Right lobe of liver (tissue), 6 donors: ENCODE data around the gene DHFR. TPM values are rescaled to one million over a fixed set of nuclear protein-coding genes. Genes with fewer than 3 reads are reported as not detected.

Source experiments
- ATAC-seq, 4 donors: fragments of 200-7000 bp; cut with Tn5 transposase; one replicate each; pipeline ENCODE4 v1.9.1; 2020; ENCODE audit warnings: mild to moderate bottlenecking in 4 of 4, moderate library complexity in 4 of 4
- DNase-seq, 3 donors: peaks; one replicate each; pipeline ENCODE4 v3.0.0-alpha.2; 2020
- H3K27ac ChIP-seq, 3 donors: fragments of 200-600 bp; one replicate each; pipeline ENCODE4 v1.8.0; 2022
- H3K27me3 ChIP-seq, 2 donors: fragments of 200-600 bp; one replicate each; pipeline ENCODE4 v1.8.0; 2022
- H3K36me3 ChIP-seq, 4 donors: fragments of 200-600 bp; sonication (generic) in 1 of 4; one replicate each; pipeline versions ENCODE4 v1.5.1 to v1.8.0; 2017 to 2022; ENCODE audit warnings: control low read depth in 1 of 4
- H3K4me1 ChIP-seq, 4 donors: fragments of 200-600 bp; sonication (generic) in 1 of 4; one replicate each; pipeline versions ENCODE4 v1.5.1 to v1.8.0; 2017 to 2022; ENCODE audit warnings: control low read depth in 1 of 4
- H3K4me3 ChIP-seq, 3 donors: fragments of 200-600 bp; one replicate each; pipeline ENCODE4 v1.8.0; 2022
- H3K9me3 ChIP-seq, 4 donors: fragments of 200-600 bp; sonication (generic) in 1 of 4; one replicate each; pipeline versions ENCODE4 v1.5.1 to v1.8.0; 2017 to 2022; ENCODE audit warnings: control low read depth in 1 of 4
- CTCF ChIP-seq, 4 donors: fragments of 200-600 bp in 3 of 4; fragments of 450-650 bp in 1 of 4; IDR thresholded peaks; one replicate each; pipeline versions ENCODE4 v1.5.1 to v1.8.0; 2016 to 2022; ENCODE audit warnings: antibody characterized with exemption in 4 of 4, mild to moderate bottlenecking in 2 of 4
- POLR2A ChIP-seq: fragments of 450-650 bp; IDR thresholded peaks from one replicate; pipeline ENCODE4 v1.6.1; 2017; ENCODE audit warnings: antibody characterized with exemption, mild to moderate bottlenecking
- WGBS: methylation state at CpG from one replicate; pipeline ENCODE4 v1.1.6; 2018; ENCODE audit warnings: low coverage, low lambda C conversion rate; ENCODE audit not compliant: insufficient coverage; ENCODE audit errors: missing lambda C conversion rate; 5-methylcytosine and 5-hydroxymethylcytosine counted together
- intact Hi-C, 2 donors: fragments of 100-400 bp; cut with DNase I; formaldehyde crosslinking; loops; one replicate each; pipeline versions ENCODE4 v1.11.2 to v1.14.1; 2022
- total RNA-seq, 6 experiments: library from RNA; depleted of rRNA in 2 of 6; stranded (reverse); fragments of >200 nt in 2 of 6; fragmentation: NEBNext Ultra II Directional in 3 of 6; extraction: Animal tissue kit (Norgen Biotek cat#: 25700) in 3 of 6; gene quantifications; one replicate each; pipeline versions ENCODE4 v1.1.0 to v1.2.4, GENCODE V29; 2016 to 2023
- donor health status: DM: no; HTN: yes; CAD: no.
- donor health status: DM: no; HTN: no; CAD: no.
- donor health status: DM: no; HTN: no; CAD: no.
- donor health status: DM: no; HTN: yes; CAD: no.
- donor health status: DM: no; HTN: yes; CAD: no.

DHFR gene
- total RNA-seq, 6 experiments from 2014 or later = 15.3 to 29.2 (median 22.2) TPM

GRCh38 chr5:80672140-80672736, 17.5 kb upstream of the DHFR start:
- 7% methylated on average over 7 of the region's 7 CpGs for WGBS
- peaks cover 0 to 33% (median 7%) of the 10 kb centered on the region in 4 donors for H3K36me3 ChIP-seq

DNA sequence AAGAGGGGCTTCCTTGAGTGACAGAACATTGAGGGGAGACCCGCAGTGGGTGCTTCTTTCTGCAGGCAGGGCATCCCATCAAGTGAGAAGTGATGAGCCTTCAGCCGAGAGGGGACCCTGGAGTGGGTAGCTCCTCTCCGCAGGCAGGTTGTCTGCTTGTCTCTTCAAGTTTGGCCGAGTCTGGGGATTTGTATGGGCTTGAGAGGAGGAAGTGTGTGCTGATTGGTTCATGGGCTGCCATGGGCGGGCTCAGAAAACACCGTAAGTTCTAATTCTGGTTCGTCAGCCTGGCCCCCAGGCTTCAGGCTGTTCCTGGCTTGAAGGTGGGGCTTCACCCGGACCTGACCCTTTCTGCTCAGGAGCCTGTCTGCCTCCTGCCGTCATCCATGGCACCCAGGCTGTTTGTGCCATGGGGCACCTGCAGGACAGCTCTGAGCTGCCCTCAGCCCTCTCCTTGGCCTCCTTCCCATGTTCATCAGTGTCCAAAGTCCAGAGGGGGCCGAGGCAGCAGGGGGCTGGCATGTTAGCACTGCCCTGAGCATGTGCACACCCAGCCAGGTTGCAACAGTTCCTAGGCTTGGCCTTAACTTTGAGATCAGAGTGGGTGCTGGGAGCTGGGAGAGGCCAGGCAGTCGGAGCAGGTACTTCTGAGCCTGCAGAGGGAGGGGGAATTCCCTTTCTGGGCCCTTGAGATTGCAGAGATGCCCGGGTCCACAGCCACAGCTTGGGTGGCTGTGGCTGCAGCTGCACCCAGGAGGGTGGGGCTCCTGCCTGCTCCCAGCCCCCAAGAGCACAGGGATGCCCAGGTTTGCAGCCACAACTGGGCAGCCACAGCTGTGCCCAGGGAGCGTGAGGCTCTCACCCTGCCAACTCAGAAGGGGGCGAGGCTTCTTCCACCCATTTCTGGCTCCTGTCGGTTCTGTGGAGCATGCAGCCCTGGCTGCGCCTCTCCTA, 13.5 kb upstream of the DHFR start:
- intact Hi-C loops = no loop called here
- Histone ChIP-seq H3K4me3 (peak overlapping the region in 2 of 3 donors; percentile 21 to 23), H3K27me3 (no peaks in the 10 kb centered on the region), H3K27ac (peak overlapping the region; percentile 24 to 73 (median 70)), H3K4me1 (peaks cover 0 to 27% (median 13%) of the 10 kb centered on the region in 4 donors), H3K36me3 (peaks cover 0 to 16% (median 4%) of the 10 kb centered on the region in 4 donors), H3K9me3 (no peaks in the 10 kb centered on the region)
- peak; percentile 82 to 92 (median 84) for ATAC-seq
- TF ChIP-seq CTCF (IDR thresholded peaks at IDR 0.05) (no peak), POLR2A (peak; percentile 72)
- 14% methylated on average over 2 of the region's 16 CpGs for WGBS
- peak; percentile 76 to 94 (median 89) for DNase-seq

More at GRCh38 chr5:80672140-80672736, 17.5 kb upstream of the DHFR start:
- TF ChIP-seq POLR2A (no peak), CTCF (IDR thresholded peaks at IDR 0.05) (peak; percentile 77 to 91 (median 90))
- ATAC-seq (peak; percentile 40 to 58 (median 48)), DNase-seq (peak; percentile 67 to 82 (median 70))
- H3K27ac ChIP-seq = no peak overlapping the region
- H3K4me1 ChIP-seq = peaks cover 0 to 20% (median 10%) of the 10 kb centered on the region in 4 donors
- no peaks in the 10 kb centered on the region for H3K9me3 ChIP-seq
- intact Hi-C loops = loop anchor here in 1 of 2 donors (5.0 kb wide), 1 partner anchor 190 kb away; no protein-coding TSS in a partner anchor
- no peak overlapping the region for H3K4me3 ChIP-seq
- H3K27me3 ChIP-seq = no peaks in the 10 kb centered on the region

DNA sequence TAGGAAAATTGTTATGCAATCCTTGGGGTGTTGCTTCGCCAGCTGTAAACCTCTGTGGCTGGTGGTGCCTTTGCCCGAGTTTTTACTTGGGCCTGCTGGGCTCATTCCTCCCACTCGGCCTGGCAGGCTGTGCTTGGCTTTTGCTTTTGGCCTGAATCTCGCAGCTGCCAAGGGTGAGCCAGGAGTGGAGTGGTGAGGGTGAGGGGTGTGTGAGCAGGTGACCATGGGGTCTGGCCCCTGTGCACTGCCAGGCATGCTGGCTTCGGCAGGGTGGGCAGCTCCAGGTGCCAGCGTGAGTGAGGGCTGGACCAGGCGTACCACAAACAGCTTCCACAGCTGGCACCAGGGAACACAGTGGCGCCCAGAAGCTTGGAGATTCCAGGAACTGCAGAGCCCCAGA, 12.6 kb upstream of the DHFR start:
- WGBS = 19% methylated on average over 3 of the region's 8 CpGs

More for the DNA sequence above, 12.6 kb upstream of the DHFR start:
- ATAC-seq (peak; percentile 33 to 65 (median 39)), DNase-seq (peak; percentile 41 to 82 (median 76))
- Histone ChIP-seq H3K9me3 (no peaks in the 10 kb centered on the region), H3K4me1 (peaks cover 0 to 27% (median 13%) of the 10 kb centered on the region in 4 donors), H3K27ac (peak overlapping the region in 2 of 3 donors; percentile 70 to 73), H3K36me3 (peaks cover 0 to 8% (median 0%) of the 10 kb centered on the region in 4 donors), H3K4me3 (peak overlapping the region in 1 of 3 donors; percentile 21), H3K27me3 (no peaks in the 10 kb centered on the region)
- intact Hi-C loops = no loop called here
- TF ChIP-seq POLR2A (no peak), CTCF (IDR thresholded peaks at IDR 0.05) (no peak)
